Measurements from ENCODE around the gene CXADR. TPM values are rescaled to one million over a fixed set of nuclear protein-coding genes. Genes with fewer than 3 reads are reported as not detected.

Gene CXADR
- total and polyA plus RNA-seq, 5 donors: 7.3 to 22.5 (median 18.2) TPM

- H3K27ac ChIP-seq (ENCODE audit: low read length): no peak overlapping the region
- H3K4me1 ChIP-seq (ENCODE audit: control insufficient read depth, insufficient read depth, low read length): no peaks in the 10 kb centered on the region
- intact Hi-C loops (cut with DNase I): loop anchor here in 1 of 4 donors (10.0 kb wide), 1 partner anchor 181 kb away; no protein-coding TSS in a partner anchor
- H3K27me3 ChIP-seq (ENCODE audit: control insufficient read depth, insufficient read depth): no peaks in the 10 kb centered on the region
- no peaks in the 10 kb centered on the region for H3K9me3 ChIP-seq (ENCODE audit: control insufficient read depth, low read length)
- ATAC-seq (no peak), DNase-seq (no peak)
- 54% methylated on average over 5 of the region's 5 CpGs for WGBS
- H3K4me3 ChIP-seq (ENCODE audit: low read length): no peak overlapping the region
These were observed 63.4 kb downstream of the CXADR start for GRCh38 chr21:17576080-17576835.

- ATAC-seq (no peak), DNase-seq (no peak)
- no peak overlapping the region for H3K4me3 ChIP-seq (ENCODE audit: low read length)
- H3K9me3 ChIP-seq (ENCODE audit: control insufficient read depth, low read length): no peaks in the 10 kb centered on the region
- no peaks in the 10 kb centered on the region for H3K4me1 ChIP-seq (ENCODE audit: control insufficient read depth, insufficient read depth, low read length)
- H3K27ac ChIP-seq (ENCODE audit: low read length): no peak overlapping the region
- 86% methylated on average over 1 of the region's 1 CpG for WGBS
- H3K27me3 ChIP-seq (ENCODE audit: control insufficient read depth, insufficient read depth): no peaks in the 10 kb centered on the region
- intact Hi-C loops (cut with DNase I): loop anchor here in 1 of 4 donors (10.0 kb wide), 1 partner anchor 183 kb away; no protein-coding TSS in a partner anchor
These were observed 64.9 kb downstream of the CXADR start for GRCh38 chr21:17577701-17578100.

GRCh38 chr21:17578162-17578561, 65.3 kb downstream of the CXADR start:
- intact Hi-C loops (cut with DNase I): loop anchor here in 1 of 4 donors (10.0 kb wide), 1 partner anchor 183 kb away; no protein-coding TSS in a partner anchor
- ATAC-seq: no peak
- Histone ChIP-seq H3K4me3 (ENCODE audit: low read length) (no peak overlapping the region), H3K4me1 (ENCODE audit: control insufficient read depth, insufficient read depth, low read length) (no peaks in the 10 kb centered on the region), H3K27ac (ENCODE audit: low read length) (no peak overlapping the region), H3K9me3 (ENCODE audit: control insufficient read depth, low read length) (no peaks in the 10 kb centered on the region), H3K27me3 (ENCODE audit: control insufficient read depth, insufficient read depth) (no peaks in the 10 kb centered on the region)
- WGBS: 97% methylated on average over 2 of the region's 2 CpGs
- DNase-seq: no peak

- DNase-seq: no peak
- ATAC-seq: no peak
- H3K4me1 ChIP-seq (ENCODE audit: control insufficient read depth, insufficient read depth, low read length): no peaks in the 10 kb centered on the region
- no peaks in the 10 kb centered on the region for H3K9me3 ChIP-seq (ENCODE audit: control insufficient read depth, low read length)
- H3K27ac ChIP-seq (ENCODE audit: low read length): no peak overlapping the region
- H3K4me3 ChIP-seq (ENCODE audit: low read length): no peak overlapping the region
- H3K27me3 ChIP-seq (ENCODE audit: control insufficient read depth, insufficient read depth): no peaks in the 10 kb centered on the region
- WGBS: 72% methylated on average over 2 of the region's 2 CpGs
- intact Hi-C loops (cut with DNase I): loop anchor here in 1 of 4 donors (10.0 kb wide), 1 partner anchor 184 kb away; no protein-coding TSS in a partner anchor
These were observed 66.0 kb downstream of the CXADR start for GRCh38 chr21:17578876-17579275.

GRCh38 chr21:17580319-17580718, 67.5 kb downstream of the CXADR start:
- WGBS: 93% methylated on average over 8 of the region's 8 CpGs

GRCh38 chr21:17583898-17584297, 71.1 kb downstream of the CXADR start:
- H3K27me3 ChIP-seq (ENCODE audit: control insufficient read depth, insufficient read depth): no peaks in the 10 kb centered on the region
- WGBS: 81% methylated on average over 3 of the region's 3 CpGs
- H3K9me3 ChIP-seq (ENCODE audit: control insufficient read depth, low read length): no peaks in the 10 kb centered on the region
- intact Hi-C loops (cut with DNase I): loop anchor here in 3 of 4 donors (5.0 kb wide), 1 partner anchor 197 kb away; no protein-coding TSS in a partner anchor
- H3K4me3 ChIP-seq (ENCODE audit: low read length): no peak overlapping the region
- no peak for ATAC-seq
- H3K4me1 ChIP-seq (ENCODE audit: control insufficient read depth, insufficient read depth, low read length): no peaks in the 10 kb centered on the region
- DNase-seq: no peak
- H3K27ac ChIP-seq (ENCODE audit: low read length): no peak overlapping the region

More at GRCh38 chr21:17580319-17580718, 67.5 kb downstream of the CXADR start:
- Histone ChIP-seq H3K4me1 (ENCODE audit: control insufficient read depth, insufficient read depth, low read length) (no peaks in the 10 kb centered on the region), H3K27ac (ENCODE audit: low read length) (no peak overlapping the region), H3K9me3 (ENCODE audit: control insufficient read depth, low read length) (no peaks in the 10 kb centered on the region), H3K4me3 (ENCODE audit: low read length) (no peak overlapping the region), H3K27me3 (ENCODE audit: control insufficient read depth, insufficient read depth) (no peaks in the 10 kb centered on the region)
- intact Hi-C loops (cut with DNase I): loop anchor here in 3 of 4 donors (5.0 kb wide), 1 partner anchor 193 kb away; no protein-coding TSS in a partner anchor
- no peak for DNase-seq
- no peak for ATAC-seq

- H3K4me3 ChIP-seq (ENCODE audit: low read length): no peak overlapping the region
- no peaks in the 10 kb centered on the region for H3K27me3 ChIP-seq (ENCODE audit: control insufficient read depth, insufficient read depth)
- H3K27ac ChIP-seq (ENCODE audit: low read length): no peak overlapping the region
- ATAC-seq (no peak), DNase-seq (no peak)
- WGBS: 4% methylated on average over 3 of the region's 3 CpGs
- H3K4me1 ChIP-seq (ENCODE audit: control insufficient read depth, insufficient read depth, low read length): no peaks in the 10 kb centered on the region
- no peaks in the 10 kb centered on the region for H3K9me3 ChIP-seq (ENCODE audit: control insufficient read depth, low read length)
- intact Hi-C loops (cut with DNase I): no loop called here
These were observed 73.1 kb downstream of the CXADR start for GRCh38 chr21:17585875-17586450.

GRCh38 chr21:17590430-17590829, 77.6 kb downstream of the CXADR start:
- WGBS: 71% methylated on average over 4 of the region's 4 CpGs
- no peak overlapping the region for H3K4me3 ChIP-seq (ENCODE audit: low read length)
- DNase-seq (no peak), ATAC-seq (no peak)
- intact Hi-C loops (cut with DNase I): no loop called here
- H3K27me3 ChIP-seq (ENCODE audit: control insufficient read depth, insufficient read depth): no peaks in the 10 kb centered on the region
- H3K4me1 ChIP-seq (ENCODE audit: control insufficient read depth, insufficient read depth, low read length): no peaks in the 10 kb centered on the region
- no peak overlapping the region for H3K27ac ChIP-seq (ENCODE audit: low read length)
- no peaks in the 10 kb centered on the region for H3K9me3 ChIP-seq (ENCODE audit: control insufficient read depth, low read length)

- H3K4me1 ChIP-seq (ENCODE audit: control insufficient read depth, insufficient read depth, low read length): no peaks in the 10 kb centered on the region
- no peak for DNase-seq
- H3K4me3 ChIP-seq (ENCODE audit: low read length): no peak overlapping the region
- no peaks in the 10 kb centered on the region for H3K27me3 ChIP-seq (ENCODE audit: control insufficient read depth, insufficient read depth)
- H3K27ac ChIP-seq (ENCODE audit: low read length): no peak overlapping the region
- intact Hi-C loops (cut with DNase I): no loop called here
- WGBS: 74% methylated on average over 1 of the region's 1 CpG
- H3K9me3 ChIP-seq (ENCODE audit: control insufficient read depth, low read length): no peaks in the 10 kb centered on the region
- no peak for ATAC-seq
These were observed 84.8 kb downstream of the CXADR start for GRCh38 chr21:17597680-17598079.

GRCh38 chr21:17598437-17598836, 85.6 kb downstream of the CXADR start:
- no peak overlapping the region for H3K4me3 ChIP-seq (ENCODE audit: low read length)
- WGBS: 93% methylated on average over 3 of the region's 3 CpGs
- DNase-seq (no peak), ATAC-seq (no peak)
- H3K27ac ChIP-seq (ENCODE audit: low read length): no peak overlapping the region
- H3K9me3 ChIP-seq (ENCODE audit: control insufficient read depth, low read length): no peaks in the 10 kb centered on the region
- no peaks in the 10 kb centered on the region for H3K27me3 ChIP-seq (ENCODE audit: control insufficient read depth, insufficient read depth)
- H3K4me1 ChIP-seq (ENCODE audit: control insufficient read depth, insufficient read depth, low read length): no peaks in the 10 kb centered on the region
- intact Hi-C loops (cut with DNase I): no loop called here

- intact Hi-C loops (cut with DNase I): no loop called here
- no peaks in the 10 kb centered on the region for H3K9me3 ChIP-seq (ENCODE audit: control insufficient read depth, low read length)
- H3K27me3 ChIP-seq (ENCODE audit: control insufficient read depth, insufficient read depth): no peaks in the 10 kb centered on the region
- DNase-seq (no peak), ATAC-seq (no peak)
- no peak overlapping the region for H3K4me3 ChIP-seq (ENCODE audit: low read length)
- no peaks in the 10 kb centered on the region for H3K4me1 ChIP-seq (ENCODE audit: control insufficient read depth, insufficient read depth, low read length)
- no peak overlapping the region for H3K27ac ChIP-seq (ENCODE audit: low read length)
- WGBS: 85% methylated on average over 3 of the region's 3 CpGs
These were observed 90.0 kb downstream of the CXADR start for GRCh38 chr21:17602874-17603273.
